HG03520 (cell line): ENCODE data around the gene STON1.
"Not testable (repeated sequence)": the region's sequence is repeated elsewhere in the genome, so short reads cannot be mapped to it uniquely, and the experiment has no call there.

Experiments used
- ATAC-seq: cut with Tn5 transposase; IDR thresholded peaks from one replicate; pipeline ENCODE4 v1.9.1; 2021; ENCODE audit warnings: mild to moderate bottlenecking, moderate library complexity; ENCODE audit not compliant: unreplicated experiment

The STON1 gene

DNA sequence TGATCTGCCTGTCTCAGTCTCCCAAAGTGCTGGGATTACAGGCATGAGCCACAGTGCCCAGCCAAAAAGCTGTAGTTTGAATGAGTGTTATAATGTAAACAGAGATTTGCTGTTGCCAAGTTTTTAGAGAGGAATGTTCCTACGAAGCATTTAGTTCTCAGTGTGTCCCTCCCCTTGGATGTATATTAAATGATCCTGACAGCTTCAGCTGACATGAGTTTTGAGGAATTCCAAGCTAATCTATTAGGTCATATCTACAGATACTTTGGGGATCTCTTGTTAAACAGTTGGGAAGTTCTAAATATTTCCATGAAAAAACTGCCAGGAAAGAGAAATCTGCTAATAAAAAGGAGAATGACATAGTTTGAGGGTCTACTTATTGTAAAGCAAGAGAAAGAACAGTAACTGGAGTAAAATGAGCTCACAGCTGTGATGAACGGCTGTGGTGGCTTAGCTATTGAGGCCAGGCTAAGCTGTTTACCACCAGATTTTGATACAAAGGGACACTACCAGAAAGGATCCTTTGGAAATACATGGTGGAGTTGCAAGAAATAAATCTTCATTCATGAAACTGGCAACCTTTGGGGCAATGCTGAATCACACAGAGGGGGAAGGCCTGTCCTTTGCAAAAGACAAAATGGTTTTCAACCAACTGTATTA is 2.6 kb upstream of the STON1 start:
- no peak for ATAC-seq

DNA sequence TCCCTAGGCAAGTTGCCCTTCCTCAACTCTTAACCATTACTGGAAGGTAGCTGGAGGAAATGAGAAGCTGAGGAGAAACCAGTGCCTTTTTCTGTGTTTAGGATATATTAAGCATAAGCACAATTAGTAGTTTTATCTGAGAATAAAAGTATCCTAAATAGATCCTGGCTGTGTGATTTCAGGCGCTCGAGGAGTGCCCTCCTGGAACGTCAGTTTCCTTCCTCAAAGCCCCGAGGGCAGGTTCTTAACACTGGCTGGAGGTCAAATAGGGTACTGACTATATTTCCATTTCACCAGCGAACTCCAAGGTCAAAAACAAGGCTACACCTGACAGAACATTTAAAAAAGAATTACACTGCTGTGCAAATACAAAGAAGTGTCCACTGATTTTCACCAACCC is 1.5 kb upstream of the STON1 start:
- no peak for ATAC-seq

GRCh38 chr2:48529194-48529593 is 760 bp upstream of the STON1 start:
- ATAC-seq, result no peak

- no peak for ATAC-seq
Observed at GRCh38 chr2:48529676-48530032, 300 bp upstream of the STON1 start.

GRCh38 chr2:48531141-48531648 is 1.2 kb downstream of the STON1 start:
- no peak for ATAC-seq

DNA sequence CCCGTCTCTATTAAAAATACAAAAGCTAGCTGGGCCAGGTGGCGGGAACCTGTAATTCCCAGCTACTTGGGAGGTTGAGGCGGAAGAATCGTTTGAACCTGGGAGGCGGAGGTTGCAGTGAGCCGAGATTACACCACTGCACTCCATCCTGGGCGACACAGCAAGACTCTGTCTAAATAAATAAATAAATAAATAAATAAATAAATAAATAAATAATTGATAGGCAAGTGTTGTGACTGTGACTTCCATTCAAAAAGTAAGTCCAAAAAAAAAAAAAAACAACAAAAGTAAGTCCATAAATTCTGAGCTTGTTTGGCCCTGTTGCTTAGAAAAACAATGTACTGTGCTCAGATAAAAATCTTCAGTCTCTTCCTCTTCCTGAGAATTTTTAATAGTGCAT is 2.2 kb downstream of the STON1 start:
- no peak for ATAC-seq

DNA sequence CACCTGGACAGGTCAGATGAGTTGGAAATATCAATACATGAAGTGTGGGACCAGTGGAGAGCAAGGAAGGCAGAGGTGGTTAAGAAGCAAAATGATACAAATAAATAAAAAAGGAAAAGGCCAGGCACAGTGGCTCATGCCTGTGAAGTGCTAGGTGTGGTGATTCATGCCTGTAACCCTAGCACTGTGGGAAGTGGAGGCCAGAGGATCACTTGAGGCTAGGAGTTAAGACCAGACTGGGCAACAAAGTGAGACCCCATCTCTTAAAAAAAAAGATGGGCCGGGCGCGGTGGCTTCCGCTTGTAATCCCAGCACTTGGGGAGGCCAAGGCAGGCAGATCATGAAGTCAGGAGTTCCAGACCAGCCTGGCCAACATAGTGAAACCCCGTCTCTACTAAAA is 2.9 kb downstream of the STON1 start:
- no peak for ATAC-seq

DNA sequence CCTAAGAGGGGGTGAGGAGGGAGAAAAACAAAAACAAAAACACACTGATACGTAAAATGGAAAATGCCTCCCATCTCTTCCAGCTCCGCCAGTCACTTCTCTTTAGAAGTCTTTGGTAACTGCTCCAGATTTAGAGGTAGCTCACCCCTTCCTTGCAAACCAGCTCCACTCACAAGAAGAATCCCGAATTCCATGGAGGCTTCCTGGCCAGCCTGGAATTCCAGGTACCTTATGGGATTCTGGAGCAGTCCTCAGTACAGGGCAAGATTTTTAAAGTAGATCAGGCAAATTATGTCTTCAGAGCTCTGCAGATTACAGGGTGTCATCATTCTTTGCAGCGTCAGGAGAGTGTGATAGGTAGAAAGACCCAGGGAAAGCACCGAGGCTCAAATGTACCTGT is 4.8 kb downstream of the STON1 start:
- no peak for ATAC-seq

- no peak for ATAC-seq
Observed at GRCh38 chr2:48540237-48540935, 10.4 kb downstream of the STON1 start.

GRCh38 chr2:48541666-48542389 is 11.9 kb downstream of the STON1 start:
- no peak for ATAC-seq

GRCh38 chr2:48543895-48544294 is 13.9 kb downstream of the STON1 start:
- no peak for ATAC-seq

DNA sequence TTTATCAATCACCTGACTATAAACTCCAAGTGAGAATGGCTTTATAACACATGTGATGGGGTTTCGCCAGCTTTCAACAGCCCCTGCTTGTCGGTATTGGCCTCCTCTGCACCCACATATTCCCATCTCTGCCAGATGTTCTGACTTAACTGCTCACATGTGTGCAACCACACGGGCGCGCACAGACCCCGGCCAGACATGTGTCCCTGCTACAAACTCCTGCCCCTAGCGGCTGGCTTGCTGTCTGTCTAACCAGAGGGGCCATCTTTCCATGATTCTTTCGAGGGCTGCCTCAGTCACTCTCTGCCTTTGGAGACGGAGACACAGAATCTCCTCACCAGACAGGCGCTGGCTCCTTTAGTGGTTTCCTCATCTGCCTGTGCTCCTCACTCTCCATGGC is 15.3 kb downstream of the STON1 start:
- no peak for ATAC-seq

DNA sequence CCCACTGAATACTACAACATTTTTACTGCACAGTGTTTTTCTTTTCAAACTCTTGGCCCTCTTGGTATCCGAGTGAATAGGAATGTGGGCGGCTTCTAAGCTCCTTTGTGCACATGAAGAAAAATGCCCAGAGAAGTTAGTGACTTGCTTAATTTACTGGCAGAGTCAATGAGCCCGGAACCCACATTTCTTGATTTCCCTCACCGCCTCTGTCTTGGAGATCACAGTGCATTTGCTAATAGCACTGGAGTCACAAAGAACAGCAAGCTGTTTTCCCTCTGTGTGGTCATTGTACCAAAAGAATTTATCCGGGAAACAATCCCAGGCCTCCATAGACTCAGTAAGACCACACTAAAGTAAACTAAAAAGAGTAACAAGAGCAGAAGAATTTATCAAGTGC is 18.9 kb downstream of the STON1 start:
- no peak for ATAC-seq

- ATAC-seq, result no peak
Observed at GRCh38 chr2:48549972-48550371, 20.0 kb downstream of the STON1 start.

- ATAC-seq, result no peak
Observed at GRCh38 chr2:48551548-48551947, 21.6 kb downstream of the STON1 start.

DNA sequence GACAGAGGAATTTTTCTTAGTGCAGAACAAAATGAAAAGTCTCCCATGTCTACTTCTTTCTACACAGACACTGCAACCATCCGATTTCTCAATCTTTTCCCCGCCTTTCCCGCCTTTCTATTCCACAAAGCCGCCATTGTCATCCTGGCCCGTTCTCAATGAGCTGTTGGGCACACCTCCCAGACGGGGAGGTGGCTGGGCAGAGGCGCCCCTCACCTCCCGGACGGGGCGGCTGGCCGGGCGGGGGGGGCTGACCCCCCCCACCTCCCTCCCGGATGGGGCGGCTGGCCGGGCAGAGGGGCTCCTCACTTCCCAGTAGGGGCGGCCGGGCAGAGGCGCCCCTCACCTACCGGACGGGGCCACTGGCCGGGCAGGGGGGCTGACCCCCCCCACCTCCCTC is 25.1 kb downstream of the STON1 start:
- ATAC-seq, result not testable (repeated sequence)

GRCh38 chr2:48558456-48558855 is 28.5 kb downstream of the STON1 start:
- no peak for ATAC-seq

DNA sequence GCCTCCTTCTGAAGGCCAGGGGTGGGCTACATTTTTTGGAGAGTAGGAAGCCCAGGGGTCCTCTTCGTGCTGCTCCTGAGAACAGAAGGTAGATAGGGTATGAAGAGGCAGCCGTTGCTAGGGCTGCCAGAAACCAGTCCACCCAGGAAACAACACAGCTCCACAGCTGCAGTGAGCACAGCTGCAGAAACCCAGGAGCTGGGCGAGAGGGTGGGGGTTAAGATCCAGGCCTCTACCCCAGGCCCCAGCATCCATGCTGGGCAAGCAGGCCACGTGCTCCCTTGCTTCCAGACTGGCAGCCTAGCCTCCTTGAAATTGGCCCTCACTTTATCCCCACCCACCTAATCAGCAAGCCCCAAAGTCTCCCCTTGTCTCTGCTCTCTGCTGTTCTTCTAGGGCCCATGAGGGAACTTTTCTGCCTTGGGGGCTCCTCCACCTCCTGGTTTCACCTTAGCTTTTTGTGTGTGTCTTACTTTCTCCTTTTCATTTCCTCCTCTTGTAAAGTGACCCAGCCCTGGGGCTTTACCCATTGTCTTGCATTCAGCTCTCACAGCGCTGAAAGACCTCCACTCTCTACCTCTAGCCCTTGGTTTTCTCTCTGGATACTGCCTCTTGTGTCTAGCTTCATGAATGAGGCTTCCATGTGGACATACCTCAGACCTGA is 30.7 kb downstream of the STON1 start:
- ATAC-seq, result no peak

DNA sequence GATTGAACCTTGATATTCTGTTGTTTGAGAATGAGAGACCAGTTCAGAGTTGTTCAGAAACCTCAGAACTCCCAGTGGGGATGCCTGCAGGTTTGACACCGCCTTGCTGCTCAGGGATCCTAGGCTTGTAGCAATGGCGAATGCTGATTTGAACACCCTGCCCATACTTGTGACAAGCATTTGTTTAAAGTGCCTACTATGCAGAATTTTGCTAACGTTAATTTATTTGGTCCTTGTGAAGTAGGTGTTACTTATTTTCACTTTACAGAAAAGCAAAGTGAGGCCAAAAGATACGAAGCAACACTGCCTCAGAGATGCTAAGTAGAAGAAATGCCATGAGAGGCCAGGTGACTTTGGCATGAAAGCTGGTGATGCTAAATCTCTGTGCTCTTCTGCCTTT is 32.3 kb downstream of the STON1 start:
- no peak for ATAC-seq

DNA sequence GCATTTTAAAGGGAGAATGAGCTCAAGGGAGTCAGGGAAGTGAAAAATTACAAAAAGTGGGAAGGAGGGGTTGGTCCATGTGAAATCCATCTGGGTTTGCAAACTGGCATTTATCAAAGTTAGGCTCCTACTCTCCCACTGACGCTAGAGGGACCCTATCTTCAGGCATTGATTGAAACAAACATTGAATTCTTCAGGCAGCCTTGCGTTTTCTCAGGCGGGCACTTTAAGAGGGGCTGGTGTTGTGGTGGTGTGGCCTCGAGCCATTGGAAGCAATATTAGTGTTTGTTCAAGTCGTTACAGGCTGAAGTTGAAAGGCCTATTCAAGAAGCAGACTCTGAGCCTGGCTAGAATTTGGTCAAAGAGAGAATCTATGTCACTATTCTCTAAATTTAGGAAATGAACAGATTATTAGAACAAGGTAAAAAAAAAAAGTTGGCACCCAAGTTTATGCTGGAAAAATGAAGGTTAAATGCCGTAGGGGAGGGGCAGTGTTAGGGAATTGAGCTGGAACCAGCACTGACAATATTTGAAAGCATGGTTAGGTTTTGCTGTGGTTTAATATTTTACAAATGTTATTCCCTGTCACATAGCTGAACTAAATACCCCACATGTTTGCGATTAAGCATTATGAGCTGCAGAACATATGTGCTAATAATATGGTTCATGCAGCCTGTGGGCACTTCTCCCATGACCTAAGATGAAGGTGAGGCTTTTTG is 36.8 kb downstream of the STON1 start:
- ATAC-seq, result no peak

- ATAC-seq, result no peak
Observed at GRCh38 chr2:48567671-48568070, 37.7 kb downstream of the STON1 start.
